Pons (tissue), 1 donor: ENCODE measurements around the gene CD72.
"Not testable (repeated sequence)": the region's sequence is repeated elsewhere in the genome, so short reads cannot be mapped to it uniquely, and the experiment has no call there.

Experiments
- DNase-seq: peaks from one replicate; pipeline ENCODE4 v3.0.0-alpha.2; 2016; ENCODE audit warnings: low spot score

Gene CD72

DNA sequence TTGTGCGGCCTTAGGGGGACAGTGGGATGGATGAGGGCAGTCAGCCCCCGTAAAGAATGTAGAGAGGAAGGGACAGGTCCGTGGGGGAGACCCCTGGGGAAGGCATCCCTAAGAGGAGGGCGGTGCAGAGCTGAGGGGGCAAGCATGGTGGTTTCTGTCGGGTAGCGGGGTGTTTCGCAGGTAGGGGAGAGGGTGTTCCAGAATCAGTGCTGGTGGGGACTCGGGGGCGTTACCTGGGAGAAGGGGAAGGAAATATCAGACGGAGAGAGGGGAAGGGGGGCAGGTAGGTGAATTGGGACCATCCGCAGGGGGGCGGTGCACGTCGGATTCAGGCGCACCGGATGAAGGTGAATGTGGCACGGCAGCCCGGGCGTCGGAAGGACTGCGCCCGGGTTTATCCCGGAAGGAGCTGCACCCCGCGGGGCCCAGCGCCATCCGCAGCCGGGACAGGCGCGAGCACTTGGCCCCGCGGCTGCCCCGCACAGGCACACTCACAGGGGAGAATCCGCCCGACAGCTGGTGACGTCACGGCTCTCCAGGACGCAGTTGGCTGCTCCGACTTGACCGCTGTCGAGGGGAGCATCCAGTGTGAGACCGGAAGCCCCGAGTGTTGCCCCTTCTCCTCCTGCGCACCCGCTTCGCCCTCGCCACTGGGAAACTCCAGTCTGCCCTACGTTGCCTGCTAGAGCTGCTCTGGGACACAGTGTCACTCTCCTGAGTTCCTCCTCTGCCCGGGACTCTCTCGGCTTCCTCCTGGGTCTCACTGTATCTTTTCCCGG is 1.3 kb downstream of the CD72 start:
- DNase-seq, result no peak

DNA sequence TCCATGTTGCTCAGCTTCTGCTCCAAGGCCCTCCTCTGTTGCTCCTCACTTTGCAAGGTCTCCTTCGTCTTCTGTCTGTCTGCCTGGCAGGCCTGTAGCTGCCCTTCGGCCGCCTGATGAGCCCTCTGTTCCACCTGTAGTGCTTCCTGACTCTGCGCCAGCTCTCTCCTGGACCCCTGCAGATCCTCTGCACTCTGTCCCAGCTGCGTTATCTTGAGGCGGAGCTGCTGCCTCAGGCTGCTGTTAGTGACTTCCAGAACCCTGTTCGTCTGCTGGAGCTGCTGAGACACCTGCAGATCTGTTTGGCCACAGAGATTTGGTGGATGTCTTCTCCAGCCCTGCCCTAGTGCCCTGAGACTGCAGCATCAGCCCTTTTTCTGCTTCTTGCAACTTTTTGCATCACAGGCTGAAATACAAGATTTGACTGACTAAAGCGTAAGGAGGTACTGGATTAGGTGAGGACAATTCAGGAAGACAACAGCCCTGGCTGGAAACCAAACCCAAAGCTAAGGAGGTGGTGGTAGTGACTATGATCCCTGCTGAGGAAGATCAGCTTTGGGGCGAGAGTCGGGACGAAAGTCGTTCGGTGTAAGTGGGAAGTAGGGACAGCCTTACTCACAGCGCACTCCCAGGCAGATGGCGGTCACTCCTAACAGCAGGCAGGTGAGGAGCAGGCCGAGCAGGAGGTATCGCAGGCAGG is 2.1 kb downstream of the CD72 start:
- DNase-seq, result no peak

DNA sequence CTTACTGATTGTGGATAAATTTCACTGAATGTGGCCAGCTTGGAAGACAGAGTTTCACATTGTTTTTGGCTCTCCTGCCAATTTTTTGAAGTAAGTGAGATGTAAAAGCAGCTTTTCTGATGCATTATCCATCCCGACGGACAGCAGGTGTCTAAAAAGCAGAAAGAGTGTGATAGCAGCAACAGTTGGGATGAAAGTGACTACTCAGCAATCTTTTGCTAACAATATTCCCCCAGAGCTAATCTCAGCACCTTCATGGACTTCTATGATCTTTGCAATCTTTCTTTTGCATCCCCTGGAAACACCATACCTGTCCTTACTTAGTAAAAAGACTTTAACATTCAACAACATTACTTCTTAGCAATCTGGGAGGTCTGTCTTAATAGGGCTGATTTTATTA is 5.4 kb downstream of the CD72 start:
- no peak for DNase-seq

DNA sequence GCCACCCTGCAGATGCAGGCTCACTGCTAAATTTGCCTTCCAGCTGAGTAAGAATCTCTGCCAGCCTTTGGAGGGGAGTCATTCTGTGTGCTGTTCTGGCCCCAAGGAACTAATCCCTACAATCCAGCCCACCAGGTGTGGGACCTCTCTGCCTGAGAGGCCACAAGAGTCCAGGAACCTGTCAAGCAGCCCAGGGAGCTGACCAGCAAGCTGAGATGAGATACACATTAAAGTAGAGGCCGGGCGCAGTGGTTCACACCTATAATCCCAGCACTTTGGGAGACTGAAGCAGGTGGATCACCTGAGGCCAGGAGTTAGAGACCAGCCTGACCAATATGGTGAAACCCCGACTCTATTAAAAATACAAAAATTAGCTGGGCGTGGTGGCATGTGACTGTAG is 6.1 kb downstream of the CD72 start:
- DNase-seq, result not testable (repeated sequence)

DNA sequence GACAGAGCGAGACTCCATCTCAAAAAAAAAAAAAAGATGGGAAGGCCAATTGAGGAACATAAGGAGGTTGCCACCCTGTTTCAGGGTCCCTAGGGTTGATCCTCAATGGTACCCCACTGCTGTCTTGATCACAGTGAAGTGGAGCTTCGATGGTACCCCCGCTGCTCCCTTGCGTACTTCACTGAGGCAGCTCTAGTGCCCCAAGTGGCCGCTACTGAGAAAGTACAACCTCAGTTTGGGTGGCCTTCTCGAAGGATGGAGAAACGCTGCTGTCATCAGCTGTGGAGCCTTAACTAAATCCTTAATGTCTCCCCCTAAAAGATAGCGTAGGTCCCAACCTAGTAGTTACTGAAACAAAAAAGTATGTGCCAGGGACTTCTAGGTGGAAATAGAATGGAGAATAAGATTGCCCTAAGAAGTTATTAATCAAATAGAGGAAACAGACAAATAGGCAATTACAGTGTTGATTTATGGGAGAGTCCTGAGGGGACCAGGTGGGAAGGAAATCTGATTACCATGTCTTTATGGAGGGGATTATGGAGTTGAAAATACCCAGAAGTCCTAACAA is 6.9 kb downstream of the CD72 start:
- peak; percentile 66 for DNase-seq

DNA sequence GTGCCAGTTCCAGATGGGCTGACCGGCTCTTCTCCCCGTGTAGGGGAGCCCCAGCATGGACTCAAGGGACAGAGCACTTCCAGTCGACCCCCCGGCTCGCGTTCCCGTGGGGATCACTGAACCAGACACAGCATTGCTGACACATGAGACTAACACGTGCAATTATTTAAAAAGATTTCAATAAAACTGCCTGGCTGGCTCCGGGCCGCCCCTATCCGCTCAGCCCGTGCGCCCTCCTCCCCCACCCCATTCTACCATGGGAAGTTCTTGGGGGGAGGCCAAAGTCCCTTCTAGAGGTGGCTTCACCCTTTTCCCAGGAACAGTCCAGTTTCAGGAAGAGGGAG is 8.4 kb downstream of the CD72 start:
- DNase-seq, result no peak

DNA sequence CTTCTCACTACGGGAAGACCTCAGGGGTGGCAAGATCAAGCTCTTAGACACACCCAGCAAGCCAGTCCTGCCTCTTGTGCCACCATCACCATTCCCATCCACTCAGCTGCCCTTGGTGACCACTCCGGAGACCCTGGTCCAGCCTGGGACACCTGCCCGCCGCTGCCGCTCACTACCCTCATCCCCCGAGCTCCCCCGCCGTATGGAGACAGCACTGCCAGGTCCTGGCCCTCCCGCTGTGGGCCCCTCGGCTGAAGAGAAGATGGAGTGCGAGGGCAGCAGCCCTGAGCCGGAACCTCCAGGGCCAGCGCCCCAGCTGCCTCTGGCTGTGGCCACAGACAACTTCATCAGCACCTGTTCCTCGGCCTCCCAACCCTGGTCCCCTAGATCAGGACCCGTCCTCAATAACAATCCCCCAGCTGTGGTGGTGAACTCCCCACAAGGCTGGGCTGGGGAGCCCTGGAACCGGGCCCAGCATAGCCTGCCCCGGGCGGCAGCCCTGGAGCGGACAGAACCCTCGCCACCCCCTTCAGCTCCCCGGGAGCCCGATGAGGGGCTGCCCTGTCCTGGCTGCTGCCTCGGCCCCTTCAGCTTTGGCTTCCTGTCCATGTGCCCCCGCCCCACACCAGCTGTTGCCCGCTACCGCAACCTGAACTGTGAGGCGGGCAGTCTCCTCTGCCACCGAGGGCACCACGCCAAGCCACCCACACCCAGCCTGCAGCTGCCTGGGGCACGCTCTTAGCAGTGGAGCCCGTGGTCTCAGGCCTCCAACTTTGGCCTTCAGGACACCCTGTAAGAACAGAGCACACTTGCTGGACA is 9.0 kb downstream of the CD72 start:
- no peak for DNase-seq

DNA sequence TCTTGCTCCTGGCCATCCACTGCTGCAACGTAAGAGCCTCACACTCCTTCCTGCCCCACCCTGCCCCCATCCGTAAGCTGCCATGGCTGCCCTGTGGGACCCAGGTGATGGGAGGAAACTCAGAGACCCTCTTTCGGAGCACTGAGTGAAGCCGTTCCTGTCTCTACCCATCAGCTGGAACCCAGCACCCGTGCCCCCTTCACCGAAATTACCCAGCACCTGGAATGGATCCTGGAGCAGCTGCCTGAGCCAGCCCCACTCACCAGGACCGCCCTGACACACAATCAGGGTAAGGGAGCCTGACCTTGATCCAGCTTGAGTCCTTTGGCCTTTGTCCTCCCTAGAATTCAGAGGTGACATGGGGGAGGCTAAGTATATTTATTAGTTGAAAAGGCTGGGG is 10.0 kb downstream of the CD72 start:
- DNase-seq, result no peak

DNA sequence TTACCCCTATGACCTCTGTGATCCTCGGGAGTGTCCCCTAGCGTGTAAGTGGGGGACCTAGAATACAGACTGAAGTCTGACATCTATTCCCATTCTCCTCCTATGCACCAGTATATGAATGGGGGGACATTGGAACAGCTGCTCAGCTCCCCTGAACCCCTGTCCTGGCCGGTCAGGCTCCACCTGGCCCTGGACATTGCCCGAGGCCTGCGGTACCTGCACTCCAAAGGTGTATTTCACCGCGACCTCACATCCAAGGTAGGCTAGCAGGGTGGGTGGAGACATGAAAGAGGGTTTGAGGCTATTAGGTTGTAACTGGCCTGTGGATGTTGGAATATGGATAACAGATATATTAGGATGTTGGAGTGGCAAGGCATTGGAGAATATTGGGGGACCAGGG is 11.5 kb downstream of the CD72 start:
- DNase-seq, result no peak

DNA sequence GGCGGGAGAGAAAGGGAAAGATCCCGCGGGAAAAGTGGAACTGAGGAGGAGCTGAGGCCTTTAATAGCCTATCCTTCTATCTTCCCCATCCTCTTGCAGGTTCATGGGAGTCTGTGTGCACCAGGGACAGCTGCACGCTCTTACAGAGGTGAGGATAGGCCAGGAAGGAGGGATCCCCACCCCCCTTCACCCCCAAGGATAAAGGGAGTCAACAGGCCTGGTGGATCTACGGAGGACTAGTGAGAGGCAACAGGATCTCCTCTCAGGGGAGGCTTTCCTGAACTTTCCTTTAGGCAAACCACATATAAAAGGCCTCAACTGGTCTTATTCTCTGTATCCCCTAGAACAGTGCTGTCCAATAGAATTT is 12.1 kb downstream of the CD72 start:
- DNase-seq, result no peak

DNA sequence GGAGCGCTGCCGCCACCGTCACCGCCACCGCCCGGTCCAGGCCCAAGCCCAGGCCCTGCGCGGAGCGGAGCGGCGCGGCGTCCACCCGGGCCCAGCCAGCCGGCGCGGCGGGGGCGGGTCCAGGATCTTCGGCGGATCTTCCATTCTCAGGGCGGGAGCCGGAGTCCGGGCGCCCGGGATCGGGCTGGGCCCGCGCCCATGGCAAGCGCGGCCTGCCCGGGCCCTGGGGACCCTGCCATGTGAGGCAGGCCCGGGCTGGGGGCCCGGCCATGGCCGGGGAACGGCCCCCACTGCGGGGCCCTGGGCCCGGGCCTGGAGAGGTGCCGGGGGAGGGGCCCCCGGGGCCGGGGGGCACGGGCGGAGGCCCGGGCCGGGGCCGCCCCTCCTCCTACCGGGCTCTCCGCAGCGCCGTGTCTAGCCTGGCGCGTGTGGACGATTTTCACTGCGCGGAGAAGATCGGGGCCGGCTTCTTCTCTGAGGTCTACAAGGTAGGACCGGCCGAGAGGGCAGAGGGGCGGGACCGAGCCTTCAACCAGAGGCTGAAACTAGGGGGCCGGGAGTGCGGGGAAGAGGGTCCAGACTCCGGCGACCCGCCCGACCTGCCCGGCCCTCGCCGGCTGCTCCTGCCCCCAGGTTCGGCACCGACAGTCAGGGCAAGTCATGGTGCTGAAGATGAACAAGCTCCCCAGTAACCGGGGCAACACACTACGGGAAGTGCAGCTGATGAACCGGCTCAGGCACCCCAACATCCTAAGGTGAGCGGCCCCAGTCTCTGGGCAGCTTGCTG is 12.7 kb downstream of the CD72 start:
- DNase-seq, result no peak

DNA sequence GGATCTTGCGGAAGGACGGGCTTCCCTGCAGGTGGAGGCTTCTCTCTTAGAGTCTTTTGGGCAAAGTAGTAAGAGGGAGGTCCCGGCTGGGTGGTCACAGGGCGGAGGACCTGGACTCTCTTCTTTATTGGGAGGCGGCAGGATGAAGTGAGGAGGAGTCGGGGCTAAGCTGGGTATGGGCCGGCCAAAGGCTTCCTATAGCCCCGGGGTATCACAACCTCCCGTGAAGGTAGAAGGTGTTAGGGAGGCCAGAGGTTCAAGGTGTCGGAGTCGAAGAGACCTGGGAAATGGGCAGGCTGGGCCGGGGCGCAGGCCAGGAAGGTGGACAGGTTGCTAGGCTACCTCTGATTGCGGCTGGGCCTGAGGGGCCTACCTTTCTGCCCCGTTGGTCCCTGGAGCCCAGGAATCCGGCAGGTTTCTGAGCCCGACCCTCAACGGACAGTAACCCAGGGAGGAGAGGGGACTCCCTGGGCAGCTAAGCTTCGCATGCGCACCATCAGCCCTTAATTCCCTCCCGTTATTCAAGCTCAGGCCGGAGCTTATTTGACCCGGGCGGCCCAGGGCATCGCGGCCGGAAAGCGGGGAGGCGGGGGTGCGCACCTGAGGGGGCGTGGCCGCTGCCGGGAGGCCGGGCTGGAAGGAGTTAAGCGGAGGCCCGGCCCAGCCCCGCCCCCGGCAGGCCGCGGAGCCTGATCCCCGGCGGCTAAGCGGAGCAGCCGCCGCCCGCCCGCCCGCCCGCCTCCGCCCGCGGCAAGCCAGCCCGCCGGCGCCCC is 13.4 kb downstream of the CD72 start, which contains the start of gene TESK1:
TESK1 (plus strand) TSS at position 685 of the 773 bp plus-strand sequence. CDS start 358 bp downstream, outside the sequence.
- DNase-seq, result peak; percentile 37

DNA sequence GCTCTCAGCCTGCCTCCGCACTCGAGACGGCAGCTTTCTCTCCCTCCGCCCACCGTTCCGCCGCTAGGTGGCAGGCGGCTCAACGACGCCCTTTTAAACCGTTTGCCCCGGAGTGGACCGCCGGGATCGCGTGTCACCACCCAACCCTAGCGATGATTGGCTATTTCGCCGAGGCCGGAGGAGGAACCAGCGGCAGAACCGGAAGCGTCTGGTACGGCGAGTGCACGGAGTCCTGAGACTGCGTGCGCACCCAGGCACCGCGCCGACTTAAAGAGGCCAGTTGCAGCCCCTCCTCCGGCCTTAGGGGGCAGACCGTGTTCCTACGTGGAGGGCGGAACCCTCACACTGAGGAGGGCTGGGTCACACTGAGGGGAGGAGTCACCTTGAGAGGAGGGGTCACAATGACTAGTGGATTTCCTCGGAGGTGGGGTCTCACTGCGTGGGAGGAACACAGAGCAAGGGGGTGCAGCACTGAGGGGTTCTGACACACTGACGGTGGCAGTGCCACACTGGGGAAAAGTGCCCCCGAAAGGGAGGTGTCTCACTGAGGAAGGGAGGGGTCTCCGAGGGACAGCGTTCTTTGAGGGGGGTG is 14.1 kb downstream of the CD72 start:
- peak; percentile 99 for DNase-seq

DNA sequence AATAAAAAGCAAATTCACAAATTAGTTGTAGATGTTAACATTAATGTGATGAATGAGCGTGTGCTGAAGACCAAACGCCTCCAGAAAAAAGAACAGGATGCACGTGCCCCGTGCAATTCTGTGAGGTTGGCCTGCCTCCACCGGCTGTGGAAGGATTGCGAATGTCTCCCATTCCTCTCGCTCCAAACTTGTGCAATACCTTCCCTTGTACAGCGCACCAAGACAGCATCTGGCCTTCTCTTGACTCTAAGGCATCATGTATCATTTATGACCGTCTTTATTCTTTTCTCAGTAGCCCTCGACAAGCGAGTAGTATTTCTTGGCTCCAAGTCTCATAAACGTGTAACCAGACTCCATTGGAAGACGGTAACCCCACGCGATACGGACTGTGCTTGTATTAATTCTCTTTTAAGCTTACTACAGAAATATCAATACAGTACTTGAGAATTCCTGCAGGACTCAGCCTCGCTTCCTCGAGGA is 14.7 kb downstream of the CD72 start:
- DNase-seq, result no peak

DNA sequence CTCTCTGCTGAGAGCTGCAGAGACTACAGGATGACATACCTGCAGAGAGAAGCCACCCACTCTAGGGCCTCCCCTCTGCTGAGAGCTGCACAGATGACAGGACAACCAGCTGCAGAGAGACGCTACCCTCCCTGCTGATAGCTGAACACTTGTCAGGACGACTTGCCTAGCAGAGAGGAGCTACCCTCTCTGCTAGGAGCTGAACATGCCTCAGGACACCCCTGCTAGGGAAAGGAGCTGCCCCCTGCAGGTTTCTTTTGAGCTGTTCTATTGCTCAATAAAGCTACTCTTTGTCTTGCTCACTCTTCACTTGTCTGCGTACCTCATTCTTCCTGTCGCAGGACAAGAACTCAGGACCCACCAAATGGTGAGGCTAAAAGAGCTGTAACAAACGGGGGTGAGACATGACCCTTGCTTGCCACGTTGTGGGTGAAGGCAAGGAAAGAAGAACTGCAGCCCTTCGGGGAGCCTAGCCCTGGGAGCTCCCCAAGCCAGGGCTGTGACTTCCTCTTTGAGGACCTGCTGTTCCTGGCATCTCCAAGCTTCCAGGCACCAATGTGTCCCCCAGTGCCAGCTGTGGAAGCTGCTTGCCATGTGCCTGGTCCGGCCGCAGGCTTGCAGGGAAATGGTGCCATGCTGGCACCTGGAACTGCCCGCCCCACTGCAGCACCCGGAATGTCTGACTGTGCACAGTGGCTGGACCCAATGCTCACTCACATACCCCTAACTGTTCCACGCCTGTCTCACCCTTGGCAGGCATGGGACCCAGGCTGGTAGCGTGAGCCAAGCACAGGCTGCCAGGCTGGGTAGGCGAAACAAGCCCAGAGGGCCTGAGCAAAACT is 18.2 kb downstream of the CD72 start:
- DNase-seq, result no peak

DNA sequence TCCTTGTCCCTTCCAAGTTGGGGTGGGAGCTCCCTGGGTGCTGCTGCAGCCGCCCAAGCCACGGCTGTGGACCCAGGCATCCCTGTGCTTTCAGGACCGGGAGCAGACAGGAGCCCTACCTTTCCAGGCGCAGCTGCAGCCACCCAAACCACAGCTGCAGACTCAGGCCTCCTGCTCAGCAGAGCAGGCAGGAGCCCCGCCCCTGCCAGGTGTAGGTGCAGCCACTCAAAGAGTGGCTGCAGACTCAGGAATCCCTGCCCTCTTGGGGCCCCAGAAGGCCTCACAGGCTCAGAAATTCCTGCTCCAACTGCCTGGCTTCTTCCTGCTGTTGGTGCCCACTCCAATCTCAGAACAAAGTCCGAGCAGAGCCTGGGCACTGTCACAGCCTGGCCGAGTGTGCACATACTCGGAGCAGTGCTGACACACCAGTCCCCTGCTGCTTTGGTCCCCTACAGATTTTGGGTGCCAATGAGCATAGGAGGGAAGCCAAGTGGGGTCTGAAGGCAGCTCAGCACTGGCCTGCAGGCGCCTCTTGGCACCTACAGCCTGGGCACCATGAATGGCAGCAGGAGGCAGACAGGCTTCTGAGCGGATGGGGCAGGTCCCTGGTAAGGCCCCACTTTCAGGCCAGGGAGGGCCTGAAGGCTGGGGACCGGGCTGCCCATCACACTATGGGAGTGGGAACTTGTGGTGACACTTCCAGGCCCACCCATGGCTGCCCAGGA is 19.2 kb downstream of the CD72 start:
- DNase-seq, result no peak

DNA sequence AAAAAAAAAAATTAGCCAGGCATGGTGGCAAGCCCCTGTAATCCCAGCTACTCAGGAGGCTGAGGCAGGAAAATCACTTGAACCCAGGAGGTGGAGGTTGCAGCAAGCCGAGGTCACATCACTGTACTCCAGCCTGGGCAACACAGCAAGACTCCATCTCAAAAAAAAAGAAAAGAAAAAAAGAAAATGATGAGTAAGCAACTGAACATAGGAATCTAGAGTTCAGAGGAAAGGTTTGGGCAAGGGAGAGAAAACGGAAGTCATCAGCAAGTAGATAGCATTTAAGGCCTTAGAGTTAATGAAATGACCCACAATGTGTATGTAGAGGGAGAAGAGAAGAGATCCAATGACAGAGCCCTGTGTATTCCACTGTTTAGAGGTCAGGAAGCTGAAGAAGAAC is 21.3 kb downstream of the CD72 start:
- not testable (repeated sequence) for DNase-seq

DNA sequence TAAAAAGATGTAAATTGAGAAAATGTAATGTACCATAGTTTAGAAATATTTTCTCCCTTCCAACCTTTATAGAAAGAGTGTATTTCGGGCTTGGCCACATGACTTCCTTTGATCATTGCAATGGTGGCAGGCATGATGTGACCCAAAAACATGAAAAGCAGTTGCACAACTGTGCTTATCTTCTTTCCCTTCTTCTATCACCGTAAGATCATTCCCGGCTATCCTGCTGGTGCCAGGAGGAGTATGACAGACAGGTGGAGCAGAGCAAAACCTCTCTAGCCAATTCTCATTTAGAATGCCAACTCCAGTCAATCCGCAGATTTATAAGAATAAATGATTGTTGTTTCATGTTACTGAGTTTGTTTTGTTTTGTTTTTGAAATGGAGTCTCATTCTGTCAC is 23.7 kb downstream of the CD72 start:
- no peak for DNase-seq

DNA sequence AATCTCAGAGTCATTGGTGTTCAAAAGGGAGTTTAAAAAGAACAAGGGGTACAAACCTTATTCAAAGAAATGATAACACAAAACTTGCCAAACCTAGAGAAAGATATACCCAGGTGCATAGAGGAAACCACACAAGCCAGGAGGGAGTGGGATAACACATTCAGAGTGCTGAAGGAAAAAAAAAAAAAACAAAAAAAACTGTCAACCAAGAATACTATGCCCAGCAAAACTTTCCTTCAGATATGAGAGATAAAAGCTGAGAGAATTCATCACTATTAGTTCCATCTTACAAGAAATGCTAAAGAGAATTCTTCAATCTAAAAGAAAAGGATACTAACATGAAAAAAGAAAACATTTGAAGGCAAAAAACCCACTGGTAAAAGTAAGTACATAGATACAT is 24.6 kb downstream of the CD72 start:
- no peak for DNase-seq
